Superior temporal gyrus (tissue), 1 donor: Measurements from ENCODE around the gene SLC5A3.

Source experiments
- DNase-seq: peaks from one replicate; pipeline ENCODE4 v3.0.0-alpha.2; 2016; ENCODE audit errors: extremely low spot score

Gene SLC5A3

GRCh38 chr21:34100337-34100736 is 27.0 kb downstream of the SLC5A3 start:
- DNase-seq = no peak

- DNase-seq = no peak
These were observed 27.4 kb downstream of the SLC5A3 start for GRCh38 chr21:34100790-34101189.

GRCh38 chr21:34105947-34106541 is 32.7 kb downstream of the SLC5A3 start:
- DNase-seq = no peak

- no peak for DNase-seq
These were observed 34.2 kb downstream of the SLC5A3 start for GRCh38 chr21:34107606-34108005.

- no peak for DNase-seq
These were observed 35.7 kb downstream of the SLC5A3 start for GRCh38 chr21:34109075-34109474.

GRCh38 chr21:34110594-34111202 is 37.3 kb downstream of the SLC5A3 start:
- DNase-seq = no peak

GRCh38 chr21:34112316-34113033 is 39.1 kb downstream of the SLC5A3 start:
- DNase-seq = no peak

- DNase-seq = no peak
These were observed 40.5 kb downstream of the SLC5A3 start for GRCh38 chr21:34113842-34114241.

GRCh38 chr21:34115160-34115559 is 41.8 kb downstream of the SLC5A3 start:
- no peak for DNase-seq

- DNase-seq = no peak
These were observed 43.2 kb downstream of the SLC5A3 start for GRCh38 chr21:34116569-34116968.

GRCh38 chr21:34120867-34121266 is 47.5 kb downstream of the SLC5A3 start:
- DNase-seq = no peak

- no peak for DNase-seq
These were observed 48.7 kb downstream of the SLC5A3 start for GRCh38 chr21:34122047-34122446.
